Mesendoderm (in vitro differentiated cells): ENCODE data around the gene ARL10.

Experiments
- DNase-seq: peaks from one replicate; pipeline ENCODE4 v3.0.0; 2013
- H2AK5ac ChIP-seq: 2 replicates; pipeline ENCODE4 v1.6.1; 2013; ENCODE audit warnings: low read length, inconsistent platforms
- H2BK120ac ChIP-seq: 2 replicates; pipeline ENCODE4 v1.6.1; 2013; ENCODE audit warnings: low read depth, mild to moderate bottlenecking, low read length, moderate library complexity, mixed read lengths
- H2BK15ac ChIP-seq: replicated peaks from 2 replicates; pipeline ENCODE4 v1.6.1; 2013; ENCODE audit warnings: low read depth, mild to moderate bottlenecking, moderate library complexity
- H2BK5ac ChIP-seq: 2 replicates; pipeline ENCODE4 v1.6.1; 2013; ENCODE audit warnings: low read length, inconsistent platforms
- H3K18ac ChIP-seq: 2 replicates; pipeline ENCODE4 v1.6.1; 2013; ENCODE audit warnings: mild to moderate bottlenecking, low read length, mixed read lengths
- H3K23ac ChIP-seq: one replicate; pipeline ENCODE4 v1.6.1; 2013; ENCODE audit warnings: low read length
- H3K27ac ChIP-seq: 2 replicates; pipeline ENCODE4 v1.5.1; 2013; ENCODE audit warnings: low read depth, mild to moderate bottlenecking, inconsistent platforms, low read length, moderate library complexity
- H3K27me3 ChIP-seq: 2 replicates; pipeline ENCODE4 v1.6.1; 2013; ENCODE audit warnings: low read length, control low read depth, mild to moderate bottlenecking, inconsistent platforms; ENCODE audit not compliant: insufficient read depth, poor library complexity
- H3K36me3 ChIP-seq: 2 replicates; pipeline ENCODE4 v1.6.1; 2013; ENCODE audit warnings: low read length, inconsistent platforms; ENCODE audit not compliant: control insufficient read depth, insufficient read depth
- H3K4ac ChIP-seq: one replicate; pipeline ENCODE4 v1.6.1; 2013; ENCODE audit warnings: low read depth, mild to moderate bottlenecking, low read length, moderate library complexity
- H3K4me1 ChIP-seq: 2 replicates; pipeline ENCODE4 v1.6.1; 2013; ENCODE audit warnings: low read depth, low read length, inconsistent platforms; ENCODE audit not compliant: control insufficient read depth
- H3K4me2 ChIP-seq: 2 replicates; pipeline ENCODE4 v1.6.1; 2013; ENCODE audit warnings: low read length
- H3K4me3 ChIP-seq: 2 replicates; pipeline ENCODE4 v1.5.1; 2013; ENCODE audit warnings: mild to moderate bottlenecking, low read length
- H3K56ac ChIP-seq: one replicate; pipeline ENCODE4 v1.6.1; 2013; ENCODE audit warnings: low read length
- H3K79me1 ChIP-seq: 2 replicates; pipeline ENCODE4 v1.6.1; 2013; ENCODE audit warnings: low read length, inconsistent platforms
- H3K79me2 ChIP-seq: 2 replicates; pipeline ENCODE4 v1.6.1; 2013; ENCODE audit warnings: mild to moderate bottlenecking, low read length; ENCODE audit not compliant: control insufficient read depth, insufficient read depth
- H3K9ac ChIP-seq: 2 replicates; pipeline ENCODE4 v1.6.1; 2013; ENCODE audit warnings: low read length, inconsistent platforms
- H4K5ac ChIP-seq: one replicate; pipeline ENCODE4 v1.6.1; 2013; ENCODE audit warnings: low read length
- H4K8ac ChIP-seq: one replicate; pipeline ENCODE4 v1.6.1; 2013; ENCODE audit warnings: low read depth, mild to moderate bottlenecking, control low read depth, low read length, moderate library complexity
- WGBS: extraction: QIAGEN DNeasy Blood & Tissue Kit; methylation state at CpG from one replicate; pipeline ENCODE4 v1.1.7; 2013; ENCODE audit warnings: low lambda C conversion rate, missing lambda C conversion rate; ENCODE audit not compliant: insufficient coverage; ENCODE audit errors: extremely low coverage; 5-methylcytosine and 5-hydroxymethylcytosine counted together

Gene ARL10

DNA sequence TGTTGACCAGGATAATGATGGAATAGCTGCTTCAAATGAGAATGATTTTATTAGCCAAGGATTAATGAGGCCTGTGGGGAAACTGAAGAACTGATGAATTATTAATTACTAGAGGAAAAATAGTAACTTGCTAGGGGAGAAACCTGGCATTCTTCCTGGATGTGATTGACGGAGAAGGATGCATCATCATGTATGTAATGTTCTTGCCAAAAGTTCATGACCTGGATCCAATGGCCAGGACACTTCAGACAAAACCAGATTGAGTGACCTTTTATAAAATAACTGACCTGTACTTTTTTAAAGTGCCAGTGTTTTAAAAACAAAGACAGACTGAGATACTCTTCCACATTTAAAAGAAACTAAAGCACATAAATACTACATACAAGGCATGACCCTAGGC lies 27.4 kb upstream of the ARL10 start:
- no CpG with 5 or more reads among the region's 1 CpG for WGBS

DNA sequence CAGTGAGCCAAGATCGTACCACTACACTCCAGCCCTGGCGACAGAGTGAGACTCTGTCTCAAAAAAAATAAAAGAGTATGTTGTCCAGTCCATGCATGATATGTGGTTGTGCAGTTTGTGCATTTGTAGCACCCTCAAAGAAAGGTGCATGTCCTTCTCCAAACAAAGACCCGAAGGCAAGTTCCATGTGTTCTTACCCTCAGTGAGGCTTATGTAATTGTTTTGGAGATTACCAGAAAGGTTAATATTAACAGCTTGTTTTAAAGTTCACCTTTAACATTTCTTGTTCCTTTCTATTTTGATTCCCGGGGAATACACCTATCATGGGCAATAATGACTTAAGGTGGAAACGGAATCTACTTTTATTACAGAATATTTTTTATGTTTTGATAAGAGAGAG lies 26.0 kb upstream of the ARL10 start:
- no peak overlapping the region for H2BK120ac ChIP-seq
- no peak overlapping the region for H3K18ac ChIP-seq
- H3K27me3 ChIP-seq, result no peaks in the 10 kb centered on the region
- no peak overlapping the region for H3K9ac ChIP-seq
- H3K56ac ChIP-seq, result no peak overlapping the region
- H3K36me3 ChIP-seq, result no peaks in the 10 kb centered on the region
- H3K23ac ChIP-seq, result no peak overlapping the region
- H3K4me2 ChIP-seq, result no peak overlapping the region
- no peaks in the 10 kb centered on the region for H3K4me1 ChIP-seq
- H2AK5ac ChIP-seq, result no peak overlapping the region
- no CpG with 5 or more reads among the region's 5 CpGs for WGBS
- no peak overlapping the region for H4K8ac ChIP-seq
- H3K27ac ChIP-seq, result no peak overlapping the region
- no peaks in the 10 kb centered on the region for H3K79me1 ChIP-seq
- no peak overlapping the region for H3K4me3 ChIP-seq
- H4K5ac ChIP-seq, result no peak overlapping the region
- no peak overlapping the region for H2BK15ac ChIP-seq
- H2BK5ac ChIP-seq, result no peak overlapping the region
- H3K79me2 ChIP-seq, result no peaks in the 10 kb centered on the region
- H3K4ac ChIP-seq, result no peak overlapping the region
- DNase-seq, result no peak

More for the DNA sequence above, 27.4 kb upstream of the ARL10 start:
- Histone ChIP-seq H3K79me1 (no peaks in the 10 kb centered on the region), H3K79me2 (no peaks in the 10 kb centered on the region), H3K4ac (no peak overlapping the region), H3K18ac (no peak overlapping the region), H2BK15ac (no peak overlapping the region), H3K4me1 (no peaks in the 10 kb centered on the region), H3K27me3 (no peaks in the 10 kb centered on the region), H2AK5ac (no peak overlapping the region), H3K23ac (no peak overlapping the region), H2BK5ac (no peak overlapping the region), H3K4me2 (no peak overlapping the region), H4K5ac (no peak overlapping the region), H3K4me3 (no peak overlapping the region), H4K8ac (no peak overlapping the region), H3K36me3 (no peaks in the 10 kb centered on the region), H2BK120ac (no peak overlapping the region), H3K9ac (no peak overlapping the region), H3K56ac (no peak overlapping the region), H3K27ac (no peak overlapping the region)
- no peak for DNase-seq

DNA sequence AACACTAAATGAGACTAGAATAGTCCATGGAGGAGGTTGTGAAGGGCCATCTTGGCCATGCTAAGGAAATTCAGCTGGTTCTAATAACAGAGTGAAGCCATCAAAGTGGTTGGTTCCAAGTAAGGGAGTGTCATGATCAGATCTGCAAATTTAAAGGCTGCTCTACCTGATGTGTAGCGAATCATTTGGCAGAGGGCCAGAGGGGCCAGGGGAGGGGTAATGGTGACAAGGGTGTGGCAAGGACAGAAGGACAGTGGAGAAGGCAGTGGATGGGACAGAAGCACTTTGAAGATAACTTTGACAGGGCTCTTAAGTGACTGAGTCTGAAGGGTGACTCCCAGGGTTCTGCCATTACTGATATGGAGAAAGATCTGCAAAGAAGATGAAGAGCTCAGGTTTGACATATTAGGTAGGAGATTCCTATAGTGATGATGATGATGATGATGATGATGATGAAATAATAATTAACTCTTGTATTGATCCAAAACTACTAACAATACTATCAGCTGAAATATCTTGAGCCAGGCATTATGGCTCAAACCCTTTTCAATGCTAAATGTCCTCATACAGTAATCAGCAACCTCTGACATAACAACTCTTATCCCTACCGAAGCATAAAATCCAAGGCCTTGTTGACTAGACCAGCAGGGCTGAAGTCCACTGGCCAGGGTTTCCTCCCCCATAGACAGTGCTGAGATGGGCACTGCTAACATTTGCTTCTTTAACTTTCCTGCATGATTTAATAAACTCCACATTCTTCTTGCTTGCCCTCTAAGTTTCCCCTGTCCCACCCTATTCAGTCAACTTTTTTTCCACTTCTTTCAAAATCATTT lies 23.7 kb upstream of the ARL10 start:
- Histone ChIP-seq H3K4me3 (no peak overlapping the region), H4K8ac (no peak overlapping the region), H3K18ac (no peak overlapping the region), H4K5ac (no peak overlapping the region), H3K27me3 (no peaks in the 10 kb centered on the region), H3K4me1 (no peaks in the 10 kb centered on the region), H3K56ac (no peak overlapping the region), H2BK5ac (no peak overlapping the region), H3K79me1 (no peaks in the 10 kb centered on the region), H2AK5ac (no peak overlapping the region), H3K4ac (no peak overlapping the region), H2BK15ac (no peak overlapping the region), H3K27ac (no peak overlapping the region), H3K36me3 (peaks cover under 1% of the 10 kb centered on the region), H3K4me2 (no peak overlapping the region), H3K23ac (no peak overlapping the region), H2BK120ac (no peak overlapping the region), H3K9ac (no peak overlapping the region), H3K79me2 (no peaks in the 10 kb centered on the region)
- WGBS, result no CpG with 5 or more reads among the region's 2 CpGs
- no peak for DNase-seq

DNA sequence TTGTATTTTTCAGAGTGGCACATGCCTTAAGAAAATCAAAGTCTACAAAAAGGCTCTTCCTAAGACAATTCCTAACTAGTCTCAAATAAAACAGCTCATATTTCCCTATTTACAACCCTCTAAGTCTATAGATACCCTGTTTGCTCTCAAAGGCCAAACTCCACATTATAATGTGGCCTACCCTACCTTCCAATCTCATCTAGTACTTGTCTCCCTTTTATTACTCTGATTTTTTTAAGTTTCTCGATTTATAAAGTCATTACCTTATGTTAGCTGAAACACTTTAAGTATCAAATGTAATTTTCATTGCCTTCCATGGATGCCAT lies 23.2 kb upstream of the ARL10 start:
- no CpG with 5 or more reads among the region's 1 CpG for WGBS
- H3K4ac ChIP-seq, result no peak overlapping the region
- H3K36me3 ChIP-seq, result peaks cover 2% of the 10 kb centered on the region
- H3K23ac ChIP-seq, result no peak overlapping the region
- no peak for DNase-seq
- no peak overlapping the region for H4K5ac ChIP-seq
- no peak overlapping the region for H3K27ac ChIP-seq
- H3K27me3 ChIP-seq, result no peaks in the 10 kb centered on the region
- H2AK5ac ChIP-seq, result no peak overlapping the region
- no peak overlapping the region for H2BK120ac ChIP-seq
- no peak overlapping the region for H3K18ac ChIP-seq
- H3K79me1 ChIP-seq, result no peaks in the 10 kb centered on the region
- H3K79me2 ChIP-seq, result no peaks in the 10 kb centered on the region
- H2BK5ac ChIP-seq, result no peak overlapping the region
- no peak overlapping the region for H2BK15ac ChIP-seq
- no peak overlapping the region for H4K8ac ChIP-seq
- no peak overlapping the region for H3K56ac ChIP-seq
- no peaks in the 10 kb centered on the region for H3K4me1 ChIP-seq
- no peak overlapping the region for H3K4me3 ChIP-seq
- no peak overlapping the region for H3K4me2 ChIP-seq
- no peak overlapping the region for H3K9ac ChIP-seq

DNA sequence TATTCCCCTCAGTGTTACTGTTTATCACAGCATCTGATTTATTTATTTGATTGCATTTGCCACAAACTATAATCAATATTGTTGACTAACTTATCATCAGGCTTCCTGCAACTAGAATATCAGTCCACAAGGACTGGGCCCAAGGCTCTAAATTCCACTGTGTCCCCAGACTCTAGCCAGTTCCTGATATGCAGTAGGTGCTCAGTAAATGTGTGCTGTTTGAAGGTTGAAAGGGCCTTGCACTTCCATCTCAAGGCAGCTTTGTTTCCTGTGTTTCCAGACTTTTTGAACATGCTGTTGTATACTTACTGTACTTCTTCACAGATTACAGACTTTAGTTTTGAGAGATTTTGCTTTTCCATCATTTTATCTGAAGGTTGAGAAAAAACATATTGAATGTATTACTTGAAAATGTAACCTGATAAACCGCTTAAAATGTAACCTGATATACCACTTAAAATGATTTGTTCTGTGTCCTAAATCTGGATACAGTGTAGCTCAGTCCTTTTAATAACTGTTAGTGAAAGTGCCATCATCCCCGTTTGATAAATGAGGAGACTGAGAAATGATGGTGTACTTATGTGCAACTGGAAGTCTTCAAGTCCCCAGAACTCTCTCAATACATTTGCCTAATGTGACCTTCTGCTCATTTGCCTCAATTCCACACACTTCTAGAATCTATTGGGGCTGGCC lies 22.4 kb upstream of the ARL10 start:
- no peak overlapping the region for H3K4me2 ChIP-seq
- H3K27me3 ChIP-seq, result no peaks in the 10 kb centered on the region
- no peak overlapping the region for H3K9ac ChIP-seq
- no peaks in the 10 kb centered on the region for H3K79me2 ChIP-seq
- DNase-seq, result no peak
- H2AK5ac ChIP-seq, result no peak overlapping the region
- H3K4me3 ChIP-seq, result no peak overlapping the region
- H3K4me1 ChIP-seq, result no peaks in the 10 kb centered on the region
- H3K36me3 ChIP-seq, result peaks cover 4% of the 10 kb centered on the region
- no CpG with 5 or more reads among the region's 2 CpGs for WGBS
- no peak overlapping the region for H3K4ac ChIP-seq
- H3K23ac ChIP-seq, result no peak overlapping the region
- no peak overlapping the region for H3K56ac ChIP-seq
- H2BK5ac ChIP-seq, result no peak overlapping the region
- H4K5ac ChIP-seq, result no peak overlapping the region
- H2BK15ac ChIP-seq, result no peak overlapping the region
- no peak overlapping the region for H2BK120ac ChIP-seq
- no peak overlapping the region for H4K8ac ChIP-seq
- no peak overlapping the region for H3K18ac ChIP-seq
- H3K27ac ChIP-seq, result no peak overlapping the region
- H3K79me1 ChIP-seq, result no peaks in the 10 kb centered on the region
